Inflammatory macrophage treated with lipopolysaccharide for 4 hours (primary cell): ENCODE results near the gene WIPF1.
"Not testable (repeated sequence)": the region's sequence is repeated elsewhere in the genome, so short reads cannot be mapped to it uniquely, and the experiment has no call there.

ENCODE experiments used
- DNase-seq: peaks from one replicate; pipeline ENCODE4 v3.0.0-alpha.2; 2020

WIPF1 gene

GRCh38 chr2:174569678-174570077 lies 27.9 kb downstream of the WIPF1 start:
- DNase-seq: no peak

DNA sequence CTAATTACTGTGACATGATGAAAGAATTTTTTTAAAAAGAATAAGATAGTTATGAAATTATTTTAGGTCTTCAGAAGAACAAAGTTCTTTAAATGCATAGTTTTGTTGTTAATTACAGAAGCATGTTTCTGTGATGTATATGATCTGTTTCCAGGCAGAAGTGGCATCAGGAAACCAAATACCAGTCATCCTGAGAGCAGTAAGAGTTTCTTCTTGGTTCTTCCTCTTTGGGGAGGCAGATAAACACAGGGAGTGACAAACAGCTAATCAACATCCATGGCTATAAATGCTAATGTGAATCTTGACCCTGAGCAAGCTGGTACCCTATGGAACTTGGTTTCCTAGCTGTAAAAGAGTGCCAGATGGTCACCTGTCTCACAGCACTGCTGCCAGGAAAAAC lies 29.2 kb downstream of the WIPF1 start:
- peak; percentile 38 for DNase-seq

DNA sequence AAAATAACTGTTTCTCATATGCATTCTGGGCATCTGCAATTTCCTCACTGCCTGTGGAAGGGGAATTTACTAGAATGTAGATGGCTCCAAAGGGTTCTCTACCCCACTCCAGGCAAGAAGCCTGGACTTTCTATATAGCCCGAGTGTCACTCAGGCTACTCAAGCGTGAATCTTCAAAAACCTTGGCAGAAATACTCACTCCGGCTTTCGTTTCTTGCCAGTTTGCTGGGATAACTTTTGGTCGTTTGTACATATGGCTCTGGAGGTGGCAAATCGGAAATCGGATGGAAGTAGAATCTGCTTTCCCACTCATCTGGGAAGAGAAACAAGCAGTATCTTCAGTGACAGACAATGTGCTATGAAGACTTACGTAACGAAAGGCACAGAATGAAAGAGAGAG lies 30.7 kb downstream of the WIPF1 start:
- no peak for DNase-seq

GRCh38 chr2:174563530-174564282 lies 33.9 kb downstream of the WIPF1 start:
- no peak for DNase-seq

- DNase-seq: no peak
Measured at GRCh38 chr2:174561972-174562370, 35.6 kb downstream of the WIPF1 start.

DNA sequence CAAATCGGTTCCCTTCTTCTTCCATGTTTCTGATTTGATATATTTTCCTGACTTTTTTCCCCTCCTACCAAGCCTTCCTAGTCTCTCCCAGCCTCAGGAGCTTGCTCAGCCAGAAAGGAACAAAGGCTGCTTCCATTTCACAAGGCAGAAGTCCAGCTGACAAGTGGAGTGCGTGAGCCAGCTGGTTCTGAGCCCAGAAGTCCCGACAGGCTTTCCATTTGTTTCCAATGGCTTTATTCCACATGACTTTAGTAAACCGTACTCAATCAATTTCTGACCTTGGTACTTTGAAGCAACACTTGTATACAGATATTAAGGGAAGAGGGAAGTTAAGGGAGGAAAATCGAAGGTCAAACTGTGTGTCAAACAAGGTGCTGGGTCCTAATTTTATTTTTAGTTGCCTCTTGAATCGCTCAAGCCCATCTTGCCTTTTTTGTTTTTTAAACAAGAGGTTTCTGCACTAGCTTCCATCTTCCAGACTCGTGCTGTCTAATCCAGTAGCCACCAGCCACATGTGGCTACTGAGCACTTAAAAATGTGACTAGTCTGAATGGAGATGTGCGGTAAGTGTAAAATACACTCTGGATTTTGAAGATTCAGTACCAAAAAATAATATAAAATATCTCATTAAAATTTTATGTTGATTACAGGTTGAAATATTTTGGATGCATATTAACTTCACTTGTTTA lies 36.2 kb downstream of the WIPF1 start:
- DNase-seq: no peak

DNA sequence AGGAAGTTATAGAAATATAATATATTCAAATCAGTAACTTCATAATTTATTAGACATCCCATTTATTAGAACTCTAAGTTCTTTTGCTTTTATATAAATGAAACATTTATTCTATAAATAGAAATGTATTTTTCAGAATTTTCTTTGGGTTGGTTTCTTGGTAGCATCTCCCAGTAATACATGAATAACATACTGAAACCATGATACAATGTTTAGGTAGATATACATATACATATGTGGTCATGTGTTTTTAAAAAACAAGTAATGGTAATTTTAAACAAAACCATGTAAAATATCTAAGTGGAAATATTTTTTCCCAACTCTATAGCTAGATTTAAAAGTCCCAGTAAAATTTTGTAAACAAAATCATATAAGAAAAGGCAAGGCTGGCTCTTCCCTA lies 36.9 kb downstream of the WIPF1 start:
- no peak for DNase-seq

DNA sequence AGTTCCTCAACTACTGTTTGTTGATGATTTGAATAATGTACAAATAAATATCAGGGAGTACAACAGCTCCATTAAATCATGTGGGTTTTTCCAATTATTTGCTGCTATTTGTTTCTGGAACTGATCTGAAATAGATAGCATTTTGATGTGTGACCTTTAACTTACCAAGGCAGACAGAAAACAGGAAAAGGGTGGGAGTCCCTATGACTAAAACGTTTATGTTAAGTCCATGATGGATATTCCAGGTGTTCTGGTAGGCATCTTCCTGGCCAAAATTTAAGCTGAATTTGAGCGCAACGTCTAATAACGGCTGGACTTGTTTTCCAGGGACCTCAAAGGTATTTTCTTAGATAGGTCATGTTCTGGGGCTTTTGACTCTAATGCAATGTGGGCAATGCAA lies 41.6 kb downstream of the WIPF1 start:
- DNase-seq: no peak

DNA sequence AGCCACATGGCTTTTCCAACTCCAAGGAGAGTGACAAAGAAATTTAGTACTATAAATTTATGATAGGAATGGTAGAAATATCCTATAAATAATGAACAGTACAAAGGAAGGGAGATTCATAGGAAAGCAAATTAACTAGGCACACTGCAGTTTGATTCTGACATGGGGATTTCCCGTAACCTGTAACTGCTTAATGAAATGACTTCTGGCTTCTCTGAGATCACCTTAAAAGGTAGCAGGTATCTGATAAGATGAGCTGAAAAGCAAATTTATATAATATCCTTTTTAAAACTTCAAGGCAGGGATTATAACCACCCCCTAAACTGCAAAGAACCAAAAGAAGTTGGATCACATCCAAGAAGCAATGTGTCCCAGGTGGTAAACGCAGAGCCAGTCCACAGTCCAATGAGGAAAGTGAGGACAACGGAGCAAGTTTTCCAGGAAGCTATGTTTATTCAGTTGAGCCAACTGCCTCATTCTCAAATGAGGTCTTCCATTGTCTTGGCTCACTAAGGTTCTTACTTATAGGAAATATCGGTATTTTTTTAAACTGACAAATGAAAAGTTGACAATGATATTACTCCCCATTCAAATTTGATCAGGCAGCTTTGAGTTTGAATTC lies 43.0 kb downstream of the WIPF1 start:
- no peak for DNase-seq

DNA sequence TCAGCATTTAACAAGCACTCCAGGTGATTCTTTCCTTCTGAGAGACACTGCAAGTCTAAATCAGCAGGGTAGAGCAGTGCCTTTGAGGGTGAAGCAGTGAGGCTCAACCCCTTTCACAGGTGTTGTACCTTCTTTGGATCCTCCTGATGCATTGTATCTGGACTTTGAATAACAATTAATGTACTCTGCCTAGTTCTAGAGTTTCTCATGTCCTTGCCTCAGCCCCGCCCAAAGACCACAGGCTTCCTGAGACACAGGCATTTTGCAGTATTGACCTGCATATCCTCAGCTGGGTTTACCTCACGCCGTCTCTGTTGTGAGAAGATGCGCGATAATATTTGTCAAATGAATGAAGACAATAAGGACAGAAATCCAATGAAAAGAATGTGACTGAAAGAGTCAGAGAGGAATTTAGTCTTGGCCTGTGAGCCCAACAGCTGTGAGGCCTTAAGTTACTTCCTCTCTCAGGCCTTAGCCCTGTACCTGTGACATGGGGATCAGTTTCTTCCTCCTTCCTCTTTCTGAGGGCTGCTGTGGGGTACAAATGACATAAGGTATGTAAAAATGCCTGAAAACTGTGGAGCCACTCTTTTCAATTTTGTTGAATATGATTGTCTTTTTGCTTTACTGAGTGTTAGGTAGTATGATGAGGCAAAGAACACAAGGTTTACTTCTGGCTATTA lies 43.7 kb downstream of the WIPF1 start:
- DNase-seq: no peak

- DNase-seq: no peak
Measured at GRCh38 chr2:174552880-174553279, 44.7 kb downstream of the WIPF1 start.

- DNase-seq: no peak
Measured at GRCh38 chr2:174551697-174552096, 45.9 kb downstream of the WIPF1 start.

- DNase-seq: not testable (repeated sequence)
Measured at GRCh38 chr2:174548646-174549045, 49.0 kb downstream of the WIPF1 start.

- not testable (repeated sequence) for DNase-seq
Measured at GRCh38 chr2:174548021-174548420, 49.6 kb downstream of the WIPF1 start.

GRCh38 chr2:174546519-174547506 lies 50.8 kb downstream of the WIPF1 start:
- peak; percentile 44 for DNase-seq

GRCh38 chr2:174545240-174545639 lies 52.4 kb downstream of the WIPF1 start:
- no peak for DNase-seq

DNA sequence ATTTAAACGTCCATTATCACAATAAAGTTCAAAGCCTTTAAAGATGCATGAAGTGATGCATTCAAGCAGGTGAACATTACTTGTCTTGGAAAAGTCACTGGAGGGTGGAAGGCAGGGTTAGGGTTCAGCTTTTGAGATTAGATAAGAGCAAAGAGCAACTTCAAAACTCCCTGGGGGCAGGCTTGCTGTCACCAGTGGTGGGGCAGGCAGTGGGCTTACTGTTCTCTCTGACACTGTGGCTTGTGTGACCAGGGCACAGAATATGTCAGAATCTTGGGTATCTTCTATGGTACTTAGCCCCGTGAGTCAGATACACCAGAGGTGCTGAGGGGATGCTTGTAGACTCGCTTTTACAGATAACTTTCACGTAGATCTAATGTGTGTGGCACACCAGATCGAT lies 52.8 kb downstream of the WIPF1 start:
- DNase-seq: no peak

DNA sequence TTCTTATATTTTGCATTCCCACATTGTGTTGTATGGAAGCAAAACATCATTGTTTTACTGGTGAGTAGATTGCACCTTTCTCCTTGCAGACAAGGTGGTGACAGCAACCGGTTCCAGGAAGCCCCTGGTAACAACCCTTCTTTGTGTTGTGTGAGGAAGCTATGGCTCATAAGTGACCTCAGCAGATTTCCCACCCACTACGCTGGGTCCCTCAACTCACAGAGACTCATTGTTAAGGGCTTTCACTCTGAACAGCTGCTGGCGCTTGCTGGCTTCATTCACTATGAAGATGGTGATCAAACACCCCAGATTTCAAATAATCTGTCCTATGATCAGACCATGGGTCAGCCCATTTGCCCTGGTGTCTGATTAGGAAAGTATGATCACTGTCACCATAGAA lies 53.4 kb downstream of the WIPF1 start:
- DNase-seq: no peak

DNA sequence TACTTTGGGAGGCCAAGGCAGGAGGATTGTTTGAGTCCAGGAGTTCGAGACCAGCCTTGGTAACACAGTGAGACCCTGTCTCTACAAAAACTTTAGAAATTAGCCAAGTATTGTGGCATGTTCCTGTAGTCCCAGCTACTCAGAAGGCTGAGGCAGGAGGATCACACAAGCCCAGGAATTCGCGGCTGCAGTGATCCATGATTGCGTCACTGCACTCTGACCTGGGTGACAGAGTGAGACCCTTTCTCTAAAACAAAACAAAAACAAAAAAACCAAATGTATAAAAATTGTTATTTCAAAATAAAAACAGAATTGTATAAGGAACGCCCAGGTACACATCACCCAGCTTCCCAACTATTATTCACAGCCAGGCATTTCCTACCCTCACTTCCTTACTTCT lies 56.7 kb downstream of the WIPF1 start:
- DNase-seq: no peak

- DNase-seq: no peak
Measured at GRCh38 chr2:174535757-174536703, 61.6 kb downstream of the WIPF1 start.

DNA sequence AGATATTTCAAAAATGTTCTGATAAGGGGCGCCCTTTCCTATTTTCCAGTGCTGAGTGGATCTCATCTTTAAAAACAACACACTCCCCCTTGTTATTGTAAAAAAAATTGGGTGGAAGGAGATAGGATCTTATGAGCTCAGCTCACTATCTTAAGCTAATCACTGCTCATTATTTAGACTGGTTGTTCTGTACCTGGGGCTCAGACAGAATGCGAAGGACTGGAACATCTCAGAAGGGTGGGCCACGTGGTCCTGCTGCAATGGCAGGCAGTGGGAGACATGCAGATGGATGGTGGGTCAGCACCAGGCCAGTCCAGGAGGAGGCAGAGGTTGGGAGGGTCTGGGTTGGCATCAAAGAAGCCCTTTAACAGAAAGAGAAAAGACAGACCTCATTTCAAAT lies 62.5 kb downstream of the WIPF1 start:
- DNase-seq: no peak
